Stimulated activated CD4-positive, alpha-beta T cell treated with anti-CD3 and anti-CD28 coated beads, Interleukin-4, amount 100 ng/mL, for 4 hours (primary cell): ENCODE results near the gene RILPL2.
"Not testable (repeated sequence)": the region's sequence is repeated elsewhere in the genome, so short reads cannot be mapped to it uniquely, and the experiment has no call there.

Experiments
- DNase-seq, 2 experiments: peaks; one replicate each; pipeline ENCODE4 v3.0.0-alpha.2; 2020

The RILPL2 gene, protein sequence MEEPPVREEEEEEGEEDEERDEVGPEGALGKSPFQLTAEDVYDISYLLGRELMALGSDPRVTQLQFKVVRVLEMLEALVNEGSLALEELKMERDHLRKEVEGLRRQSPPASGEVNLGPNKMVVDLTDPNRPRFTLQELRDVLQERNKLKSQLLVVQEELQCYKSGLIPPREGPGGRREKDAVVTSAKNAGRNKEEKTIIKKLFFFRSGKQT

DNA sequence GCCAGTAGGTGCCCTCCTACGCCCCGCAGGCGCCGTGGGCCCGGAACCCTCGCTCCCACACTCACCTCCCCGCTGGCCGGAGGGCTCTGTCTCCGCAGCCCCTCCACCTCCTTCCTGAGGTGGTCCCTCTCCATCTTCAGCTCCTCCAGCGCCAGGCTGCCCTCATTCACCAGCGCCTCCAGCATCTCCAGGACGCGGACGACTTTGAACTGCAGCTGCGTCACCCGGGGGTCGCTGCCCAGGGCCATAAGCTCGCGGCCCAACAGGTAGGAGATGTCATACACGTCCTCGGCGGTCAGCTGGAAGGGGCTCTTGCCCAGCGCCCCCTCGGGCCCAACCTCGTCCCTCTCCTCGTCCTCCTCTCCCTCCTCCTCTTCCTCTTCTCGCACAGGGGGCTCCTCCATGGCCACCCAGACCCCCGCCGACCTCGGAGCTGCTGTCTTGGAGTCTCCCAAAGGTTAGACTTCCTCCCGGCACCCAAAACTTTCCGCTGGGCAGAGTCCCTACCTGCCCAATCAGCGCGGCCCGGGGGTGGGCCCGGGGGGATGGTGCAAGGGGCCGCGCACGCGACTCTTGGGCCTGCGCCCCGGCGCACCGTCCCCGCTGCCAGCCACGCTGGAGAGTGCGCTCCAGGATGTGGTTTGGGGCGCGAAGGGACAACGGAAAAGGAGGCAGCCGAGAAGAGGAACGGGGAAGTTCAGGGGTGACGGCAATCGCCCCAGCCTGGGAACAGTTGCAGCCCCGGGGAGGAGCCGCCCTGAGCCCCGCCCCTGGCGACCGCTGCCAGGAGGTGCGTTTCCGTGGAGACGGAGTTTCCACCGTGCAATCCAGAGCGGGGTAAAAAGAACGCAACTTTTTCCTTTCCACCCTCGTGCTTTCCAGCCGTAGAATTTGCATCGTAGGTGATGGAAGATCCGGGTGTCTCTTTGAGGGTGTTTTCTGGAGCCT lies at the start of gene RILPL2:
Gene RILPL2, minus strand, starts transcription at position 668 of the 948 bp plus-strand sequence. Its CDS starts 264 bp downstream, at position 404.
- DNase-seq, result peak; percentile 90 to 91

DNA sequence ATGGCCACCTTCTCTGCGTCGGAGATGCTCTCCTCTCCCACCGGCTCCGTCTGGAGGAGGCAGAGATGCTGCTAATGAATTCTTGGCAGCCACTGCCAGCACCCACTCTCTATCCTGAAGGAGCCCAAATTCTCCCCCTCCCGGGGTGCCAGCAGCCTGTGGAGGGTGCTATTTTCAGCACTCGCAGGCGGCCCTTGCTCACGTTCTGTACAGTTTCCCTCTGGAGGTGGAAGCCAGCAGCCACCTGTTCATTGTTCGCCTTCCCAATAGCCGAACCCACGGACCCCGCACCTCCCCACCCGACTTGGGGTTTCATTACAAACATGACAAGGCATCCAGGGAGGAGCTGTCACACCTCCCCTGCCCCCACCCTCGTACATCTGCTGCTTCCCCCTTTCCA lies 49.3 kb upstream of the RILPL2 start:
- no peak for DNase-seq

GRCh38 chr12:123483602-123484248 lies 47.2 kb upstream of the RILPL2 start:
- DNase-seq, result no peak

DNA sequence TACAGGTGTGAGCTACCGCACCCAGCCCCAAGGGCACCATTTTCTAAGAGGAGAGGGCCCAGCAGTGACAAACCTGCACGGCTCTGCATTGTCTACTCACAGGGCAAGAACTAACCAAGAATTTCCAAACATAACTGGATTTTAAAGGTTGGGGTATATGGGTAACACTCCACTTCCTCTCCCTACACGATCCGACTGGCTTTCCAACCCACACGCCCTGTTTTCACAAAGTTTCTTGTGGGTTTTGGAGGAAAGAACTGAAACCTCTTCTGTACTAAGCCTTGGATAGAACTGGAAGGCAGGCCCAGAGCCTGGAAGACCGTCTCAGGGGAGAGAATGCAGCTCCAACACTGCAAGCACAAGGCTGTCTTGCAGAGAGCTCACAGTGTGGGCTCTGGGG lies 46.4 kb upstream of the RILPL2 start:
- no peak for DNase-seq

DNA sequence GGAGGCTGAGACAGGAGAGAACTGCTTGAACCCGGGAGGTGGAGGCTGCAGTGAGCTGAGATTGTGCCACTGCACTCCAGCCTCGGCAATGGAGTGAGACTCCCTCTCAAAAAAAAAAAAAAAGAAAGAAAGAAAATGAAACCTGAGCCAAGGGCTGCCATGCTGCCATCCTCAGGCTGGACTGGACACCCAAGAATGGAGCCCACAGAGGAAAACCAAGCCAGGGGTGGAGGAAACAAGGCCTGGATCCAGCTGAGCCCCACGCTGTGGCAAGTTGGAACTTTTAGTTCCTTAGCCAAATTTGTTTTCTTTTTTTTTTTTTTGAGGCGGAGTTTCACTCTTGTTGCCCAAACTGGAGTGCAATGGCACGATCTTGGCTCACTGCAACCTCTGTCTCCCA lies 44.8 kb upstream of the RILPL2 start:
- not testable (repeated sequence) for DNase-seq

GRCh38 chr12:123479442-123480180 lies 43.1 kb upstream of the RILPL2 start:
- no peak for DNase-seq

- no peak for DNase-seq
Measured at GRCh38 chr12:123478762-123479161, 42.3 kb upstream of the RILPL2 start.

DNA sequence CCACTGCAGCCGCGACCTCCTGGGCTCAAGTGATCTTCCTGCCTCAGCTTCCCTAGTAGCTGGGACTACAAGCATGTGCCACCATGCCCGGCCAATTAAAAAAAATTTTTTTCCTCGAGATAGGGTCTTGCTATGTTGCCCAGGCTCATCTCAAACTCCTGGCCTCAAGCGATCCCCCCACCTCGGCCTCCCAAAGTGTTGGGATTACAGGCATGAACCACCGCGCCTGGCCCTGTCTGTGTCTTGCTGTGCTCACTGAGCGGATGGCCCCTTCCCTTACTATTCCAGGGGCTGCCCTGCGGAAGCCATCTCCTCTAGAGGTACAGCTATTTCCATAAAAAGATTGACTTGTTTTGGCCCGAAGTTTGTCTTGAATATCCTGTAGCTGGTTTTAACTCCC lies 41.6 kb upstream of the RILPL2 start:
- DNase-seq, result no peak

DNA sequence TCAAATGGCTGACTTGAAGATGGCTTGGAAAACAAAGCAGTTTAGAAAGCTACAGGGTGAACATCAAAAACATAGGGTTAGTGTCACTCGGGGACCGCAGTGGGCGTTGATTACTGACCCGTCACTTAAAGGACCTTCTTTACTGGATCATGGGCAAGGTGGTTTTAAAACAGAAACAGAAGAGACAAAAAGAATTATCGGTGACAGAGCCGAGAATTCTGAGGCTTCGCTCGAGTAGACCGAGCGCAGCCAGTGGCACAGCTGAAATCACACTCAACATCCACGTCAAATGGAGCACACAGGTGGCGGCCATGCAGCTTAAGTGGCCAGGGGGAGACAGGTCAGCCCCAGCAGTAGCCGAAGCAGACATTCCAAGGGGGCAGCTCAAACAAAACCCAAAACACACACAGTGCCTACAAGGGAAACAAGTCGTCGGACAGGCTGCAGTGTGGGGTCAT lies 38.8 kb upstream of the RILPL2 start:
- DNase-seq, result no peak

DNA sequence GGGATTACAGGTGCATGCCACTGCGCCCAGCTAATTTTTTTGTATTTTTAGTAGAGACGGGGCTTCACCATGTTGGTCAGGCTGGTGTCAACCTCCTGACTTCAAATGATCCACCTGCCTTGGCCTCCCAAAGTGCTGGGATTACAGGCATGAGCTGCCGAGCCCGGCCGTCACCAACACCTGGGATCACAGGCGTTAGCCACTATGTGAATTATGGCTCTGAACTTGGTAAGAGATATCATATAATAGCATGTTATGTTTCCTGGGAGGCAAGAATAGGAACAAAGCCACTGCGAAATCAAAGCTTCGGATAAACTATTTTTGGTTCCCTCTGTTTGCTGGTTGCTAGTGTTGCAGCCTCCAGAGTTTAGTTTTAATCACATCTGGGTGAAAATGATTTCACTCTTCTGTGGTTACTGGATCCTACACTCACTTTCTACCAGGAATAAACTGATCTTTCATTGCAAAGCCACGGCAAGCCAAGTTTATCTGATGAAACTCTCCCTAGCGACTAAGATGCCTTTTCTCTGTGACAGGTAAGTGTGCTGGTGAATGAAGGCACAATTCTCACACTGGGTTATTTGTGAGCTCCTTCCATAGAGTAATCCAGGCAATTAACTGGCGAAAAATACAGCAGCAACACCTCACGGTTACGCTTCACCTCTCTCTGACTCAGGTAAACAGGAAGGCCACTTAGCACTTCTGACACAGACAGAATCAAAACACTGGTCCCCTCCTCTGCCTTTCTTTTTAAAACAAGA lies 38.2 kb upstream of the RILPL2 start:
- no peak for DNase-seq

DNA sequence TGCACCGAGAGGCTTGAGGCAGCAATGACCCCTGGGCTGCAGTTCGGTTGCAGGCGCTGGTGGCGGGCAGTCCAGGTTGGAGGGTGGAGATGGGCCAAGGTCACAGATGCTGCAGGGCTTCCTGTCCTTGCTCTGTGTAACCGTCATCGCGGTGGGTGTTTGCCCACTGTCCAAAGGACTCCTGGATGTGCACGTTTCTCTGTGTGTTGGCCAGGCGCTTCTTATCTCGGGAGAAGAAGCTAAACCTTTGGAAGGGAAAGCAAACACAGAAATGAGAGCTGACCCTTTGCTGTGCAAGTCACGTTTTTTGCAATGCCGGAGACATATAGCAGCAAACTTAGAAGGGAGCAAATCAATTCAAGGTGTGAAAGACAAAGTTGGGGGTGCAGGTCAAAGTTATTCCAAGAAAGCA lies 36.0 kb upstream of the RILPL2 start:
- no peak for DNase-seq

DNA sequence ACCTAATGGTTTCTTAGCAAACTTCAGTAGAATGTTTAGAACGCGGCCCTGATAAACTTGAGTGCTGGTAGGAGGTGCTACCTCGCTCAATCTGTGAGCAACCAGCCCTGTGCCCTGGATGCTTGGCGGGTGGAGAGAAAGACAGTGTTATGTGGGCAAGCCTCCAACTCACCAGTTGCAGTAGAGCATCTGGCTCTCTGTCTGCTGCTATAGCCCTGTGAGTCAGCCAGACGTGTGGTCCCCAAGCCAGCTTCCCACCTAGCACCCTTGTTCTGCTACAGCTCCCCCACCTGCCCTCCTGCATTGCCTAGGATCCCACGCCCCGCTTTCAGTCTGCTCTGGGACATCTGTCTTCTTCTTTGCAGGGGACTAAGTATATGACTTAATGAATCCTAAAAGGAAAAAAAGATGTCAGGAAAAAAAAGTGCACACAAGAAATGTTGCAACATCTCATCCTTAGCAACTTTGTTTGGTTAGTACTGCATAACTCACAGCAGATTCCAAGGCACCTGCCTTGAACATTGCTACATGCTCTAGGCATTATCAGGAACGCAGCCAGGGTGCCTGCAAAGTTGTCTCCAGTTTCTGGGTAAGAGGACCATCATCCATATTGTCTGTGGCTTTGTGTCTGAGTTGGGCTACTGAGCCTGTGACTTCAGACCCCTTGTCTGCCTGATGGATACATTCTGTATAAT lies 35.0 kb upstream of the RILPL2 start:
- DNase-seq, result no peak

- DNase-seq, result no peak
Measured at GRCh38 chr12:123469978-123470377, 33.5 kb upstream of the RILPL2 start.

- DNase-seq, result no peak
Measured at GRCh38 chr12:123468786-123469185, 32.3 kb upstream of the RILPL2 start.

DNA sequence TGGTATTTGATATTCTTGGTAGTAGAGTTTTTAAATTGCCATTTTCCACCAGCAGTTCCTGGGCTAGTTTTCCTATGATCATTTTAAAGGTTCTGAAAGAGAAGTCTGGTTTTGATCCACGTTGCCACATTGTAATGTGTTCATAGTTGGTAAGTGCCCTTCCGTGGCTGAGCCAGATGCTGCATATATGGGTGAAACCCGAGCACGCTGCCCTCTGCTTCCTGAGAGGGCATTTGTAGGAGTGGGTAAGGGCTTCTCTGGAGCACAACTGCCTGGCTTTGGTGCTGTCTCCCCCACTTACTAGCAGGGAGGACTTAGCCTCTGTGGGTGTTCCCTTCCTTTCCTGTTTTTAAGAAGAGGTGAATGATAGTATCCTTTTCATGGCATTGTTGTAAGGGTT lies 28.6 kb upstream of the RILPL2 start:
- DNase-seq, result no peak

DNA sequence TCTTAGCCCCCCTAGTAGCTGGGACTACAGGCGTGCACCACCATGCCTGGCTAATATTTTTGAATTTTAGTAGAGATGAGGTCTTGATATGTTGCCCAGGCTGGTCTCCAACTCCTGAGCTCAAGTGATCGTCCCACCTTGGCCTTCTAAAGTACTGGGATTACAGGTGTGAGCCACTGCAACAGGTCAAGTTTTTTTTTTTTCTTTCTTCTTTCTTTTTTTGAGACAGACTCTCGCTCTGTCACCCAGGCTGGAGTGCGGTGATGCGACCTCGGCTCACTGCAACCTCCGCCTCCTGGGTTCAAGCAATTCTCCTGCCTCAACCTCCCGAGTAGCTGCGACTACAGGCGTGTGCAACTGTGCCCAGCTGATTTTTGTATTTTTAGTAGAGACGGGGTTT lies 26.7 kb upstream of the RILPL2 start:
- not testable (repeated sequence) for DNase-seq

DNA sequence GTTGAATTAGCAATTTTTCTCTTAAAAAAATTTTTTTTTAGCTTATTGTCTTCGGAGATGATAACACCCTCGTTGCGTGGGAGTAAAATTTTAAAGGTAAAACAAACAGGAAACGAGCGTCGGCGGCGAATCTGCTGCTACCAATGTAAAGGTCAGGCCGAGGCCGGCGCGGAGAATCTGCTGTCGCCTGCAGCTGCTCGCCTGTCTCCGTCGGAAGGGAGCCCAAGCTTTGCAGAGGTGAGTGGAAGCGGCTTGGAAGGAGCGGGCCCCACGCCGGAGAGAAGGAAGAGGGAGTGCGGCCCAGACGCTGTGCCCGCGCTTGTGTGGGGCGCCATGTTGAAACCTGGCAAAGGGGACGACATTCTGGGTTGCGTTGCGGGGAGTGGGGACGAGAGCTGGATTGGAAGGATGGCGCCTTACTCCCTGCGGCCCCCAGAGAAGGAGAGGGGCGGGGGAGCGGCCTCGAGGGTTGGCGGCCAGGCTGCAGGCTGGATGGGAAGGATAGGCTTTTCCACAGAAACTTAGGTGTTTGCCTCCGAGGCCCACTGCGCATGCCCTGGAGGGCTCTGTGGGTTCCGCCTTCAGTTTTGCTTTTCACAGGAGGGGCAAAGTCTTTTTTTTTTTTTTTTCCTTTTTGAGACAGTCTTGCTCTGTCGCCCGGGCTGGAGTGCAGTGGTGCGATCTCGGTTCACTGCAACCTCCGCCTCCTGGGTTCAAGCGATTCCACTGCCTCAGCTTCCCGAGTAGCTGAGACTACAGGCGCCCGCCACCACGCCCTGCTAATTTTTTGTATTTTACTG lies 21.7 kb upstream of the RILPL2 start, which contains the start of gene SNRNP35:
Gene SNRNP35, plus strand, starts transcription at position 160 of the 800 bp plus-strand sequence. CDS start 7,402 bp downstream, outside the sequence.
- peak; percentile 77 to 84 for DNase-seq

GRCh38 chr12:123453165-123453564 lies 16.7 kb upstream of the RILPL2 start:
- no peak for DNase-seq

GRCh38 chr12:123452276-123452550 lies 15.7 kb upstream of the RILPL2 start:
- not testable (repeated sequence) for DNase-seq

- no peak for DNase-seq
Measured at GRCh38 chr12:123450636-123451035, 14.2 kb upstream of the RILPL2 start.

DNA sequence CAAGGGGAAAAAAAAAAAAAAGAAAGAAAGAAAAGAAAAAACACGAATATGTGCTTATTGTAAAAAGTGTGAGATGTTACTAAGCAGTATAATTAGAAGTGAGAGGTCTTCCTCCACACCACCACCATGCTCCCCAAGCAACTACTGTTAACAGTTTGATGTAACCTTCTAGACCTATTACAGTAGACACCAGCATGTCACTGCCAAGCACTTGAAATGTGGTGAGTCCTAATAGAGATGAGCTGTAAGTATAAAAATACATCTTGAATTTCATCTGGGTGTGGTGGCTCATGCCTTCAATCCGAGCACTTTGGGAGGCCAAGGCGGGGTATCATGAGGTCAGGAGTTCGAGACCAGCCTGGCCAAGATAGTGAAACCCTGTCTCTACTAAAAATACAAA lies 13.4 kb upstream of the RILPL2 start:
- DNase-seq, result no peak
